K562 (cell line): ENCODE data around the gene MOG. TPM values are rescaled to one million over a fixed set of nuclear protein-coding genes. Genes with fewer than 3 reads are reported as not detected.
A peak's percentile ranks its signal among the peaks of the same experiment; 100 is the strongest.

Source experiments
- ATAC-seq: fragments of 200-7000 bp; cut with Tn5 transposase; 3 replicates; pipeline ENCODE4 v1.9.1; 2020; ENCODE audit warnings: moderate library complexity
- BruUV-seq: library from RNA; stranded (reverse); fragments of 400-500 nt; replicated peaks from 2 replicates; lab custom pipeline; 2021; lab: Mats Ljungman, UMichigan
- CTCF ChIA-PET: fragments of 300-600 bp; formaldehyde crosslinking; extraction: SDS; loops from one replicate; lab custom pipeline; 2021; ENCODE audit warnings: low intra/inter-chr PET ratio; lab: Yijun Ruan, JAX
- POLR2A ChIA-PET: fragments of 300-600, 350-650 bp; sonication (Branson Sonifier 250); formaldehyde crosslinking; extraction: SDS; loops from one replicate; lab custom pipeline; 2021; ENCODE audit warnings: antibody characterized with exemption, inconsistent platforms; lab: Yijun Ruan, JAX
- DNase-seq, 4 experiments: peaks; one replicate each; pipeline versions ENCODE4 v3.0.0 to v3.0.0-alpha.2; 2011 to 2018; ENCODE audit warnings: low spot score in 3 of 4, mixed read lengths in 3 of 4; ENCODE audit errors: extremely low read depth in 1 of 4
- FAIRE-seq: peaks from 2 replicates; lab custom pipeline; 2011; peaks lifted over from hg19 to GRCh38; lab: Jason Lieb, UNC
- H2AFZ ChIP-seq: 2 replicates; pipeline ENCODE4 v1.6.0; 2011; ENCODE audit warnings: low read depth, low read length, control low read depth, inconsistent platforms
- H3K27ac ChIP-seq: fragments of 200-600 bp; 3 replicates; pipeline ENCODE4 v1.8.0; 2011; ENCODE audit warnings: low read depth, mild to moderate bottlenecking, control low read depth, inconsistent platforms, low read length, moderate library complexity, mixed read lengths; ENCODE audit errors: extremely low read depth
- H3K27me3 ChIP-seq, 2 experiments: fragments of 300-600 bp in 1 of 2; 2 replicates in 1 of 2; 3 replicates in 1 of 2; pipeline versions ENCODE4 v1.6.0 to v1.8.0; 2011; ENCODE audit warnings: inconsistent platforms in 2 of 2, low read length in 2 of 2, mild to moderate bottlenecking in 1 of 2, mixed read lengths in 1 of 2, moderate library complexity in 1 of 2; ENCODE audit not compliant: control insufficient read depth in 2 of 2, insufficient read depth in 2 of 2
- H3K36me3 ChIP-seq: fragments of 300-600 bp; 3 replicates; pipeline ENCODE4 v1.8.0; 2011; ENCODE audit warnings: mild to moderate bottlenecking, low read length, inconsistent platforms; ENCODE audit not compliant: control insufficient read depth, insufficient read depth
- H3K4me1 ChIP-seq, 2 experiments: fragments of 200-600 bp in 1 of 2; replicated peaks in 1 of 2; 2 replicates in 1 of 2; 3 replicates in 1 of 2; pipeline versions ENCODE4 v1.5.1 to v1.8.0; 2011; ENCODE audit warnings: inconsistent platforms in 2 of 2, low read length in 2 of 2, mild to moderate bottlenecking in 1 of 2, mixed read lengths in 1 of 2, moderate library complexity in 1 of 2; ENCODE audit not compliant: control insufficient read depth in 2 of 2, insufficient read depth in 2 of 2
- H3K4me2 ChIP-seq: 2 replicates; pipeline ENCODE4 v1.6.1; 2011; ENCODE audit warnings: low read length, control low read depth, inconsistent platforms, mixed read lengths; ENCODE audit not compliant: insufficient read depth
- H3K4me3 ChIP-seq: fragments of 200-600 bp; sonication (generic), shearing (Covaris generic); 2 replicates; pipeline ENCODE4 v1.5.1; 2016; ENCODE audit warnings: control low read depth, inconsistent platforms
- H3K79me2 ChIP-seq: fragments of 200-600 bp; 3 replicates; pipeline ENCODE4 v1.8.0; 2011; ENCODE audit warnings: low read length, inconsistent platforms; ENCODE audit not compliant: control insufficient read depth, insufficient read depth
- H3K9ac ChIP-seq, 2 experiments: 2 replicates each; pipeline versions ENCODE4 v1.6.0 to v1.6.1; 2011; ENCODE audit warnings: low read depth in 2 of 2, low read length in 2 of 2, control low read depth in 1 of 2, inconsistent platforms in 1 of 2, mild to moderate bottlenecking in 1 of 2, mixed read lengths in 1 of 2; ENCODE audit not compliant: insufficient read depth in 1 of 2
- H3K9me1 ChIP-seq: one replicate; pipeline ENCODE4 v1.6.0; 2011; ENCODE audit warnings: inconsistent platforms, mild to moderate bottlenecking, low read length, moderate library complexity; ENCODE audit not compliant: control insufficient read depth, insufficient read depth
- H3K9me3 ChIP-seq: replicated peaks from 2 replicates; pipeline ENCODE4 v1.5.1; 2011; ENCODE audit warnings: low read depth, low read length, inconsistent platforms; ENCODE audit not compliant: control insufficient read depth, insufficient read depth
- H4K20me1 ChIP-seq: replicated peaks from 2 replicates; pipeline ENCODE4 v1.6.1; 2011; ENCODE audit warnings: low read length, inconsistent platforms, mixed read lengths; ENCODE audit not compliant: control insufficient read depth, insufficient read depth
- BMI1 ChIP-seq: fragments of 150-350 bp; IDR thresholded peaks from 2 replicates; pipeline ENCODE4 v1.6.1; 2014; ENCODE audit warnings: low read length
- HNRNPLL ChIP-seq: fragments of 200-400 bp; formaldehyde crosslinking; IDR thresholded peaks from 2 replicates; pipeline ENCODE4 v1.6.1; 2017; ENCODE audit warnings: low read length, low read depth, mild to moderate bottlenecking; ENCODE audit not compliant: poor library complexity, severe bottlenecking
- PHB2 ChIP-seq: fragments of 450-650 bp; IDR thresholded peaks from 2 replicates; pipeline ENCODE4 v1.6.1; 2017; ENCODE audit warnings: low read depth
- SIX5 ChIP-seq, 2 experiments: IDR thresholded peaks; 2 replicates each; pipeline ENCODE4 v1.6.1; 2011; ENCODE audit warnings: low read length in 2 of 2, borderline replicate concordance in 1 of 2, low read depth in 1 of 2, mild to moderate bottlenecking in 1 of 2, moderate library complexity in 1 of 2; ENCODE audit not compliant: insufficient read depth in 1 of 2
- SMARCA5 ChIP-seq: fragments of 450-650 bp; IDR thresholded peaks from 2 replicates; pipeline ENCODE4 v1.6.1; 2016
- STAT6 ChIP-seq: sonication (generic); formaldehyde crosslinking; IDR thresholded peaks from 2 replicates; pipeline ENCODE4 v1.8.1; 2023; ENCODE audit warnings: mild to moderate bottlenecking, missing genetic modification reagents
- TAF7 ChIP-seq: fragments of 450-650 bp; IDR thresholded peaks from 2 replicates; pipeline ENCODE4 v1.6.1; 2016; ENCODE audit warnings: missing genetic modification characterization, missing compliant biosample characterization
- ZBTB40 ChIP-seq, 2 experiments: fragments of 450-650 bp in 1 of 2; sonication (generic) in 1 of 2; formaldehyde crosslinking in 1 of 2; IDR thresholded peaks; 2 replicates each; pipeline versions ENCODE4 v1.7.1 to v1.9.0; 2016 to 2022; ENCODE audit warnings: inconsistent platforms in 1 of 2, mild to moderate bottlenecking in 1 of 2, missing genetic modification reagents in 1 of 2
- ZNF717 ChIP-seq: fragments of 250-450 bp; sonication (Bioruptor Pico); IDR thresholded peaks from 2 replicates; pipeline ENCODE4 v1.5.0; 2021
- WGBS: fragments of 100-300 bp; shearing (Covaris generic); methylation state at CpG from one replicate; pipeline ENCODE4 v1.1.6; 2016; ENCODE audit warnings: low coverage, mixed read lengths; ENCODE audit not compliant: insufficient coverage; ENCODE audit errors: missing lambda C conversion rate; 5-methylcytosine and 5-hydroxymethylcytosine counted together
- in situ Hi-C: fragments of 300-500 bp; cut with MboI; formaldehyde crosslinking; loops from 4 replicates; pipeline ENCODE4 v1.15.0; 2018; ENCODE audit warnings: inconsistent platforms, mixed read lengths
- intact Hi-C: fragments of 100-400 bp; cut with micrococcal nuclease; formaldehyde crosslinking; loops from 2 replicates; pipeline ENCODE4 v1.14.2; 2022
- polyA plus RNA-seq, 8 experiments: library from polyadenylated mRNA; depleted of rRNA in 4 of 8; stranded (reverse) in 5 of 8; unstranded in 3 of 8; fragments of >200 nt; fragmentation: Nextera tagmentation in 2 of 8; fragmentation: Illumina TruSeq in 1 of 8; extraction: Ambion mirVana in 2 of 8; extraction: Trizol in 1 of 8; gene quantifications; 2 replicates each; pipeline versions ENCODE4 v1.2.1 to v1.2.3, GENCODE V29; 2011 to 2014; ENCODE audit warnings: inconsistent platforms in 1 of 8, missing spikeins in 1 of 8
- total RNA-seq, 7 experiments: library from RNA; depleted of rRNA in 6 of 7; stranded (reverse); fragments of >200 nt in 6 of 7; fragmentation: Illumina TruSeq in 2 of 7; extraction: Trizol in 2 of 7; gene quantifications; 2 replicates each; pipeline versions ENCODE4 v1.2.1 to v1.2.3, GENCODE V29; 2011 to 2021; ENCODE audit warnings: low replicate concordance in 1 of 7

MOG gene
- total and polyA plus RNA-seq, 9 of the 15 experiments (the other 6 are each of a cell fraction or from before 2014, with no cell fraction given), result not detected

- no peaks in the 10 kb centered on the region for H3K9me3 ChIP-seq
- H4K20me1 ChIP-seq, result no peaks in the 10 kb centered on the region
- no peaks in the 10 kb centered on the region for H3K36me3 ChIP-seq
- DNase-seq (peak in 3 of 4 experiments; percentile 26 to 71 (median 56)), FAIRE-seq (peak; percentile 67), ATAC-seq (peak; percentile 95)
- H3K4me2 ChIP-seq, result peak overlapping the region; percentile 35
- ChIA-PET POLR2A (interaction anchor here (0.6 to 3.6 kb wide), 7 partner anchors 8 to 1108 kb away, joined by 3 to 15 read pairs (median 7); partner anchors contain the start of gene GABBR1), CTCF (no interaction called here)
- no peak overlapping the region for H3K27ac ChIP-seq
- intact Hi-C loops (loop anchor here (10.0 kb wide), 1 partner anchor 183 kb away; the partner anchor contains the start of gene HLA-G), in situ Hi-C loops (no loop called here)
- 3% methylated on average over 3 of the region's 3 CpGs for WGBS
- H3K9me1 ChIP-seq, result no peaks in the 10 kb centered on the region
- peak overlapping the region; percentile 17 to 77; a peak in 1 of 4 replicates for H3K9ac ChIP-seq
- no peak overlapping the region for H3K4me3 ChIP-seq
- peaks cover 8 to 10% of the 10 kb centered on the region in 2 experiments; a peak in 4 of 5 replicates for H3K4me1 ChIP-seq
- BruUV-seq, result no TSS peak
- H3K79me2 ChIP-seq, result no peaks in the 10 kb centered on the region
- peak overlapping the region; percentile 83 for H2AFZ ChIP-seq
- no peaks in the 10 kb centered on the region for H3K27me3 ChIP-seq
- TF ChIP-seq SMARCA5 (peak; percentile 84; the same call in 1 of the 2 replicates), STAT6 (CRISPR knock-in tag) (no peak), PHB2 (no peak), ZNF717 (CRISPR knock-in tag) (no peak), SIX5 (IDR thresholded peaks at IDR 0.05; ENCODE audit: borderline replicate concordance in 1 of 2, insufficient read depth in 1 of 2, low read depth in 1 of 2, low read length in 2 of 2) (no peak), HNRNPLL (no peak), TAF7 (tag) (no peak), ZBTB40 (IDR thresholded peaks at IDR 0.05) (0 out of 2 replicates have a peak, but pooled peaks have one; percentile 13), ZBTB40 (CRISPR knock-in tag; IDR thresholded peaks at IDR 0.05) (no peak), BMI1 (no peak)
Measured at GRCh38 chr6:29641430-29642148, 15.3 kb upstream of the MOG start.
